H9 (cell line): Measurements from ENCODE around the gene MTFMT. TPM values are rescaled to one million over a fixed set of nuclear protein-coding genes. Genes with fewer than 3 reads are reported as not detected.

Experiments used
- DNase-seq: peaks from one replicate; pipeline ENCODE4 v3.0.0-alpha.2; 2017
- H2AFZ ChIP-seq: one replicate; pipeline ENCODE4 v1.6.1; 2013; ENCODE audit warnings: mild to moderate bottlenecking, low read length, control low read depth, moderate library complexity
- H2AK5ac ChIP-seq: 2 replicates; pipeline ENCODE4 v1.6.1; 2013; ENCODE audit warnings: low read length, control low read depth, mixed read lengths; ENCODE audit not compliant: insufficient read length
- H2BK120ac ChIP-seq: one replicate; pipeline ENCODE4 v1.6.1; 2013; ENCODE audit warnings: low read depth, mild to moderate bottlenecking, low read length, control low read depth, inconsistent platforms; ENCODE audit not compliant: poor library complexity, severe bottlenecking
- H2BK12ac ChIP-seq: 2 replicates; pipeline ENCODE4 v1.6.1; 2013; ENCODE audit warnings: low read length, control low read depth, mixed read lengths, low read depth; ENCODE audit not compliant: insufficient read length
- H2BK15ac ChIP-seq: 2 replicates; pipeline ENCODE4 v1.6.1; 2013; ENCODE audit warnings: low read depth, low read length, control low read depth
- H2BK20ac ChIP-seq: one replicate; pipeline ENCODE4 v1.6.1; 2013; ENCODE audit warnings: low read depth, mild to moderate bottlenecking, low read length, control low read depth, inconsistent platforms; ENCODE audit not compliant: poor library complexity, severe bottlenecking
- H2BK5ac ChIP-seq: 2 replicates; pipeline ENCODE4 v1.6.1; 2013; ENCODE audit warnings: low read length, control low read depth, mixed read lengths; ENCODE audit not compliant: insufficient read length
- H3K14ac ChIP-seq: 2 replicates; pipeline ENCODE4 v1.6.1; 2013; ENCODE audit warnings: low read length, control low read depth; ENCODE audit not compliant: insufficient read depth
- H3K18ac ChIP-seq: 2 replicates; pipeline ENCODE4 v1.6.1; 2013; ENCODE audit warnings: low read depth, mild to moderate bottlenecking, mixed read lengths, low read length, control low read depth; ENCODE audit not compliant: insufficient read length
- H3K23ac ChIP-seq: 2 replicates; pipeline ENCODE4 v1.6.1; 2013; ENCODE audit warnings: low read length, control low read depth, mixed read lengths, low read depth; ENCODE audit not compliant: insufficient read length
- H3K23me2 ChIP-seq: 2 replicates; pipeline ENCODE4 v1.6.1; 2013; ENCODE audit warnings: low read depth, mild to moderate bottlenecking, mixed read lengths, low read length, control low read depth; ENCODE audit not compliant: insufficient read length, poor library complexity, severe bottlenecking
- H3K27ac ChIP-seq: 2 replicates; pipeline ENCODE4 v1.5.1; 2013; ENCODE audit warnings: low read length, control low read depth, mixed read lengths, low read depth; ENCODE audit not compliant: insufficient read length
- H3K27me3 ChIP-seq: 2 replicates; pipeline ENCODE4 v1.6.1; 2013; ENCODE audit warnings: low read length, control low read depth, inconsistent platforms; ENCODE audit not compliant: insufficient read depth
- H3K4ac ChIP-seq: 2 replicates; pipeline ENCODE4 v1.6.1; 2013; ENCODE audit warnings: low read depth, mild to moderate bottlenecking, control low read depth, inconsistent platforms, low read length, moderate library complexity
- H3K4me1 ChIP-seq: 2 replicates; pipeline ENCODE4 v1.6.1; 2013; ENCODE audit warnings: low read length, control low read depth, inconsistent platforms; ENCODE audit not compliant: insufficient read depth
- H3K4me2 ChIP-seq: 2 replicates; pipeline ENCODE4 v1.6.1; 2013; ENCODE audit warnings: low read length, control low read depth, mixed read lengths; ENCODE audit not compliant: insufficient read length, insufficient read depth
- H3K56ac ChIP-seq: 2 replicates; pipeline ENCODE4 v1.6.1; 2013; ENCODE audit warnings: low read depth, mild to moderate bottlenecking, mixed read lengths, low read length, control low read depth; ENCODE audit not compliant: insufficient read length
- H3K79me1 ChIP-seq: 2 replicates; pipeline ENCODE4 v1.6.1; 2013; ENCODE audit warnings: low read depth, mild to moderate bottlenecking, moderate library complexity, low read length, control low read depth, inconsistent platforms; ENCODE audit not compliant: insufficient read depth, poor library complexity, severe bottlenecking
- H3K79me2 ChIP-seq: 2 replicates; pipeline ENCODE4 v1.6.1; 2013; ENCODE audit warnings: low read length, control low read depth, inconsistent platforms; ENCODE audit not compliant: insufficient read depth
- H3K9ac ChIP-seq: 2 replicates; pipeline ENCODE4 v1.6.1; 2013; ENCODE audit warnings: low read length, control low read depth, mixed read lengths; ENCODE audit not compliant: insufficient read length; ENCODE audit errors: extremely low read depth
- H3K9me3 ChIP-seq: one replicate; pipeline ENCODE4 v1.6.1; 2013; ENCODE audit warnings: low read depth, low read length, inconsistent platforms; ENCODE audit not compliant: control insufficient read depth
- H3T11ph ChIP-seq: one replicate; pipeline ENCODE4 v1.6.1; 2013; ENCODE audit warnings: mild to moderate bottlenecking, low read length, control low read depth, inconsistent platforms
- H4K20me1 ChIP-seq: one replicate; pipeline ENCODE4 v1.6.1; 2013; ENCODE audit not compliant: control insufficient read depth, insufficient read length, insufficient read depth
- H4K5ac ChIP-seq: 2 replicates; pipeline ENCODE4 v1.6.1; 2013; ENCODE audit warnings: low read depth, mild to moderate bottlenecking, mixed read lengths, low read length, control low read depth; ENCODE audit not compliant: insufficient read length
- H4K8ac ChIP-seq: replicated peaks from 2 replicates; pipeline ENCODE4 v1.6.1; 2013; ENCODE audit warnings: low read length, control low read depth, mixed read lengths, low read depth; ENCODE audit not compliant: insufficient read length
- H4K91ac ChIP-seq: 2 replicates; pipeline ENCODE4 v1.6.1; 2013; ENCODE audit warnings: low read depth, mild to moderate bottlenecking, moderate library complexity, mixed read lengths, low read length, control low read depth; ENCODE audit not compliant: insufficient read length
- H3K27ac Mint-ChIP-seq, 3 experiments: 2 replicates in 2 of 3; 3 replicates in 1 of 3; pipeline ENCODE4 v1.8.0; 2020 to 2021; ENCODE audit warnings: mixed read lengths in 3 of 3, mild to moderate bottlenecking in 1 of 3, moderate library complexity in 1 of 3
- H3K27me3 Mint-ChIP-seq: 2 replicates; pipeline ENCODE4 v1.8.0; 2021; ENCODE audit warnings: low read depth, mild to moderate bottlenecking, moderate library complexity, mixed read lengths
- H3K36me3 Mint-ChIP-seq, 3 experiments: 2 replicates in 2 of 3; 3 replicates in 1 of 3; pipeline ENCODE4 v1.8.0; 2020 to 2021; ENCODE audit warnings: low read depth in 3 of 3, mixed read lengths in 3 of 3; ENCODE audit not compliant: insufficient read depth in 1 of 3
- H3K4me1 Mint-ChIP-seq, 2 experiments: 2 replicates each; pipeline ENCODE4 v1.8.0; 2020; ENCODE audit warnings: mixed read lengths in 2 of 2
- H3K4me3 Mint-ChIP-seq, 2 experiments: 2 replicates in 1 of 2; 3 replicates in 1 of 2; pipeline ENCODE4 v1.8.0; 2020 to 2021; ENCODE audit warnings: mild to moderate bottlenecking in 2 of 2, mixed read lengths in 2 of 2, moderate library complexity in 1 of 2
- H3K9me3 Mint-ChIP-seq, 2 experiments: 2 replicates in 1 of 2; 3 replicates in 1 of 2; pipeline ENCODE4 v1.8.0; 2020; ENCODE audit warnings: mild to moderate bottlenecking in 2 of 2, mixed read lengths in 2 of 2, moderate library complexity in 1 of 2
- WGBS: extraction: QIAGEN DNeasy Blood & Tissue Kit; methylation state at CpG from one replicate; pipeline ENCODE4 v1.1.7; 2013; ENCODE audit warnings: missing lambda C conversion rate, low lambda C conversion rate, mixed read lengths; ENCODE audit not compliant: insufficient read length; ENCODE audit errors: extremely low coverage; 5-methylcytosine and 5-hydroxymethylcytosine counted together
- total RNA-seq: library from RNA; stranded (reverse); gene quantifications from 2 replicates; pipeline ENCODE4 v1.2.1, GENCODE V29; 2021
- TF ChIP-seq, protein P1 (sequence below): fragments of 200-600 bp; sonication (generic); conservative IDR thresholded peaks from 3 replicates; pipeline ENCODE4 v1.8.0; 2021; ENCODE audit warnings: antibody characterized with exemption, mild to moderate bottlenecking

Gene MTFMT
- total RNA-seq, 1 experiment from 2014 or later: 16.0 TPM

- Histone ChIP-seq H2BK12ac (no peak overlapping the region), H3K14ac (no peak overlapping the region), H3K79me2 (no peaks in the 10 kb centered on the region), H3K4me2 (no peak overlapping the region), H4K91ac (no peak overlapping the region), H2AFZ (no peak overlapping the region), H4K20me1 (no peaks in the 10 kb centered on the region), H3K18ac (no peak overlapping the region), H3K79me1 (no peaks in the 10 kb centered on the region), H3K23me2 (no peaks in the 10 kb centered on the region), H4K8ac (no peak overlapping the region), H3T11ph (no peak overlapping the region), H2BK5ac (no peak overlapping the region), H3K9me3 (no peaks in the 10 kb centered on the region), H2BK20ac (no peak overlapping the region), H3K27ac (no peak overlapping the region), H2BK15ac (no peak overlapping the region), H3K23ac (no peak overlapping the region), H4K5ac (no peak overlapping the region), H2BK120ac (no peak overlapping the region), H2AK5ac (no peak overlapping the region), H3K4me1 (no peaks in the 10 kb centered on the region), H3K9ac (no peak overlapping the region), H3K56ac (no peak overlapping the region), H3K4ac (no peak overlapping the region), H3K27me3 (no peaks in the 10 kb centered on the region)
- H3K27me3 Mint-ChIP-seq: peaks cover 4% of the 10 kb centered on the region; the same call in 1 of the 2 replicates
- peaks cover 9% of the 10 kb centered on the region in 2 experiments for H3K4me1 Mint-ChIP-seq
- TF ChIP-seq, protein P1, sequence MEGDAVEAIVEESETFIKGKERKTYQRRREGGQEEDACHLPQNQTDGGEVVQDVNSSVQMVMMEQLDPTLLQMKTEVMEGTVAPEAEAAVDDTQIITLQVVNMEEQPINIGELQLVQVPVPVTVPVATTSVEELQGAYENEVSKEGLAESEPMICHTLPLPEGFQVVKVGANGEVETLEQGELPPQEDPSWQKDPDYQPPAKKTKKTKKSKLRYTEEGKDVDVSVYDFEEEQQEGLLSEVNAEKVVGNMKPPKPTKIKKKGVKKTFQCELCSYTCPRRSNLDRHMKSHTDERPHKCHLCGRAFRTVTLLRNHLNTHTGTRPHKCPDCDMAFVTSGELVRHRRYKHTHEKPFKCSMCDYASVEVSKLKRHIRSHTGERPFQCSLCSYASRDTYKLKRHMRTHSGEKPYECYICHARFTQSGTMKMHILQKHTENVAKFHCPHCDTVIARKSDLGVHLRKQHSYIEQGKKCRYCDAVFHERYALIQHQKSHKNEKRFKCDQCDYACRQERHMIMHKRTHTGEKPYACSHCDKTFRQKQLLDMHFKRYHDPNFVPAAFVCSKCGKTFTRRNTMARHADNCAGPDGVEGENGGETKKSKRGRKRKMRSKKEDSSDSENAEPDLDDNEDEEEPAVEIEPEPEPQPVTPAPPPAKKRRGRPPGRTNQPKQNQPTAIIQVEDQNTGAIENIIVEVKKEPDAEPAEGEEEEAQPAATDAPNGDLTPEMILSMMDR: no peak
- no peaks in the 10 kb centered on the region for H3K9me3 Mint-ChIP-seq
- H3K36me3 Mint-ChIP-seq: peaks cover 2 to 34% (median 33%) of the 10 kb centered on the region in 3 experiments; a peak in 5 of 7 replicates
- no peak overlapping the region for H3K4me3 Mint-ChIP-seq
- no peak overlapping the region for H3K27ac Mint-ChIP-seq
- no peak for DNase-seq
- no CpG with 5 or more reads among the region's 6 CpGs for WGBS
These were observed 2.7 kb downstream of the MTFMT start for GRCh38 chr15:65026756-65027155.
